HepG2 (cell line): Measurements from ENCODE around the gene SMCHD1. TPM values are rescaled to one million over a fixed set of nuclear protein-coding genes. Genes with fewer than 3 reads are reported as not detected.

Experiments used
- CENPX ChIP-seq: sonication (generic); formaldehyde crosslinking; IDR thresholded peaks from 2 replicates; pipeline ENCODE4 v1.9.0; 2021; ENCODE audit warnings: mild to moderate bottlenecking, missing genetic modification reagents, moderate library complexity
- ERF ChIP-seq: IDR thresholded peaks from 2 replicates; pipeline ENCODE4 v1.6.1; 2018; ENCODE audit warnings: missing biosample characterization, missing genetic modification reagents
- MBNL3 ChIP-seq: fragments of 250-450 bp; sonication (Bioruptor Pico); conservative IDR thresholded peaks from 2 replicates; pipeline ENCODE4 v1.8.0; 2022; ENCODE audit warnings: mild to moderate bottlenecking, inconsistent platforms
- MEF2D ChIP-seq: sonication (generic); formaldehyde crosslinking; IDR thresholded peaks from 2 replicates; pipeline ENCODE4 v1.5.1; 2020; ENCODE audit warnings: mild to moderate bottlenecking, missing genetic modification reagents
- MTF1 ChIP-seq: sonication (generic); formaldehyde crosslinking; IDR thresholded peaks from 2 replicates; pipeline ENCODE4 v1.5.0; 2020; ENCODE audit warnings: missing genetic modification reagents
- MXI1 ChIP-seq: IDR thresholded peaks from 3 replicates; pipeline ENCODE4 v1.6.1; 2012; ENCODE audit warnings: low read depth, low read length, inconsistent platforms, borderline replicate concordance
- NFE2L1 ChIP-seq: sonication (generic); formaldehyde crosslinking; IDR thresholded peaks from 2 replicates; pipeline ENCODE4 v1.4.0; 2020; ENCODE audit warnings: missing genetic modification reagents, mild to moderate bottlenecking, borderline replicate concordance
- SOX13 ChIP-seq, 3 experiments: fragments of 450-650 bp in 1 of 3; sonication (generic) in 1 of 3; formaldehyde crosslinking in 1 of 3; IDR thresholded peaks in 2 of 3; conservative IDR thresholded peaks in 1 of 3; 2 replicates each; pipeline versions ENCODE4 v1.5.0 to v1.6.1; 2016 to 2020; ENCODE audit warnings: antibody characterized with exemption in 1 of 3, mild to moderate bottlenecking in 1 of 3, missing compliant biosample characterization in 1 of 3, missing genetic modification reagents in 1 of 3, moderate library complexity in 1 of 3
- TRIM24 ChIP-seq: sonication (generic); formaldehyde crosslinking; IDR thresholded peaks from 2 replicates; pipeline ENCODE4 v1.8.0; 2022; ENCODE audit warnings: mild to moderate bottlenecking, missing genetic modification reagents
- ZBTB38 ChIP-seq: sonication (generic); formaldehyde crosslinking; IDR thresholded peaks from 2 replicates; pipeline ENCODE4 v1.5.1; 2020; ENCODE audit warnings: mild to moderate bottlenecking, missing genetic modification reagents
- ZBTB7B ChIP-seq: sonication (generic); formaldehyde crosslinking; IDR thresholded peaks from 2 replicates; pipeline ENCODE4 v1.4.0; 2020; ENCODE audit warnings: missing genetic modification reagents
- ZNF329 ChIP-seq: sonication (generic); formaldehyde crosslinking; IDR thresholded peaks from 2 replicates; pipeline ENCODE4 v1.9.0; 2021; ENCODE audit warnings: low read depth, mild to moderate bottlenecking, missing genetic modification reagents
- ZNF333 ChIP-seq: sonication (generic); formaldehyde crosslinking; IDR thresholded peaks from 2 replicates; pipeline ENCODE4 v1.4.0; 2020; ENCODE audit warnings: mild to moderate bottlenecking, missing genetic modification reagents, borderline replicate concordance
- ZNF720 ChIP-seq: sonication (generic); formaldehyde crosslinking; IDR thresholded peaks from 2 replicates; pipeline ENCODE4 v1.4.0; 2020; ENCODE audit warnings: missing genetic modification reagents
- ZNF773 ChIP-seq: sonication (generic); formaldehyde crosslinking; IDR thresholded peaks from 2 replicates; pipeline ENCODE4 v1.4.0; 2020; ENCODE audit warnings: missing genetic modification reagents, borderline replicate concordance
- polyA plus RNA-seq, 8 experiments: library from polyadenylated mRNA; depleted of rRNA in 3 of 8; stranded (reverse) in 7 of 8; unstranded in 1 of 8; fragments of >200 nt; fragmentation: Illumina TruSeq in 4 of 8; extraction: Trizol in 4 of 8; gene quantifications; 2 replicates each; pipeline versions ENCODE4 v1.2.1 to v1.2.3, GENCODE V29; 2011 to 2016; ENCODE audit warnings: low read depth in 4 of 8, missing spikeins in 1 of 8, mixed read lengths in 1 of 8; ENCODE audit not compliant: insufficient read depth in 1 of 8
- total RNA-seq, 5 experiments: library from RNA; depleted of rRNA; stranded (reverse); fragments of >200 nt; fragmentation: Illumina TruSeq; extraction: Trizol; gene quantifications; 2 replicates each; pipeline ENCODE4 v1.2.3, GENCODE V29; 2016; ENCODE audit warnings: low read depth in 1 of 5
- TF ChIP-seq, protein P1 (sequence below): sonication (generic); formaldehyde crosslinking; IDR thresholded peaks from 2 replicates; pipeline ENCODE4 v1.5.0; 2020; ENCODE audit warnings: mild to moderate bottlenecking, missing genetic modification reagents, borderline replicate concordance
- TF ChIP-seq, protein P2 (sequence below): sonication (generic); formaldehyde crosslinking; IDR thresholded peaks from 2 replicates; pipeline ENCODE4 v1.8.0; 2022; ENCODE audit warnings: missing genetic modification reagents, low read depth, mild to moderate bottlenecking, borderline replicate concordance
- TF ChIP-seq, protein P3 (sequence below): sonication (generic); formaldehyde crosslinking; IDR thresholded peaks from 2 replicates; pipeline ENCODE4 v1.5.0; 2020; ENCODE audit warnings: missing genetic modification reagents
- TF ChIP-seq, protein P4 (sequence below): sonication (generic); formaldehyde crosslinking; IDR thresholded peaks from 2 replicates; pipeline ENCODE4 v1.5.1; 2020; ENCODE audit warnings: mild to moderate bottlenecking, missing genetic modification reagents, borderline replicate concordance
- TF ChIP-seq, protein P5 (sequence below): sonication (generic); formaldehyde crosslinking; IDR thresholded peaks from 2 replicates; pipeline ENCODE4 v1.5.0; 2020; ENCODE audit warnings: missing genetic modification reagents, mild to moderate bottlenecking, borderline replicate concordance

The SMCHD1 gene
- total and polyA plus RNA-seq, 2 of the 13 experiments (the other 11 are each of a cell fraction or from before 2014, with no cell fraction given) = 21.4 to 93.6 TPM

DNA sequence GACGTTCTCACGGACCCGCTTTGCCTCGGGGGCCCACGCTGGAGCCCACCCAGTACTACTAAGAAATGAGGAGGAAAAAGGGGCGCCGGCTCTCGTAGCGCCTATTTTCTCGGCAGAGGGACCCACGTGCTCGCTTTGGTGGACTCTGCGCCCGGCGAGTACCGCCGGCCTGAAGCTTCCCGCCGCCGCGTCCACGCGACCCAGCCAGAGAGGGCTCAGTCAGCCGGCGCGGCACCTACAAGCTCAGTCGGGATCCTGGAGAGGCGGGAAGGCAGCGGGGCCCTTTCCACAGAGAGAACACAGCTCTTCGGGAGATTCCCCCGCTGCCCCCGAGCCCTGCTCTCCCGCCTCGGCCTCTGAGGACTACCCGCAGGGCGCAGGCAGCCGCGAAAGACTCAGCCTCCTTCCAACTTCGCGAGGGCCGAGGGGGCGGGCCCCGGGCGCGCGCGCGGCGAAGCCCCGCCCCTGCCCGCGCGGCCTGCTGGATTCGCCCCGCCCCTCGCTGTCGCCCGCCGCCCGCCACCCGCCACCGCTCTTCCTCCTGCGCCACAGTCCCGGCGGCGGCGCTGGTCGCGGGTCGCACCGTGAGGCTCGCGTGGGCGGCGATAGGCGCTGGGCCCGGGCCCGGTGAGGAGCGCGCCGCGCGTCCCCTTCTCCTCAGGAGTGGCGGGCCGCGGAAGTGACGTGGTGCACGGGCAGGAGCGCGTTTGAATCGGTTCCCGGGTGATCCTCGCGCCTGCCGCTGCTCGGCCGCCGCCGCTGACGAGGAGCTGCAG is at the start of gene SMCHD1 (continued):
- no peak for TF ChIP-seq SOX13 (IDR thresholded peaks at IDR 0.05)
- TF ChIP-seq SOX13 (CRISPR knock-in tag; conservative IDR thresholded peaks at IDR 0.05 in 1 of 2, IDR thresholded peaks at IDR 0.05 in 1 of 2) = 0 out of 4 replicates have a peak, but pooled peaks of 1 of the 2 experiments have one; percentile 15
- TF ChIP-seq, protein P1, sequence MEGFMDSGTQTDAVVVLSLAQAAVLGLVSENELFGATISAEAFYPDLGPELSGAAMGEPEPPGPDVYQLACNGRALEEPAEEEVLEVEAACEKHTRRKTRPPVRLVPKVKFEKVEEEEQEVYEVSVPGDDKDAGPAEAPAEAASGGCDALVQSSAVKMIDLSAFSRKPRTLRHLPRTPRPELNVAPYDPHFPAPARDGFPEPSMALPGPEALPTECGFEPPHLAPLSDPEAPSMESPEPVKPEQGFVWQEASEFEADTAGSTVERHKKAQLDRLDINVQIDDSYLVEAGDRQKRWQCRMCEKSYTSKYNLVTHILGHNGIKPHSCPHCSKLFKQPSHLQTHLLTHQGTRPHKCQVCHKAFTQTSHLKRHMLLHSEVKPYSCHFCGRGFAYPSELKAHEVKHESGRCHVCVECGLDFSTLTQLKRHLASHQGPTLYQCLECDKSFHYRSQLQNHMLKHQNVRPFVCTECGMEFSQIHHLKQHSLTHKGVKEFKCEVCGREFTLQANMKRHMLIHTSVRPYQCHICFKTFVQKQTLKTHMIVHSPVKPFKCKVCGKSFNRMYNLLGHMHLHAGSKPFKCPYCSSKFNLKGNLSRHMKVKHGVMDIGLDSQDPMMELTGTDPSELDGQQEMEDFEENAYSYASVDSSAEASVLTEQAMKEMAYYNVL (CRISPR knock-in tag) = no peak; the same call in 1 of the 2 replicates
- no peak for TF ChIP-seq TRIM24
- TF ChIP-seq, protein P2, sequence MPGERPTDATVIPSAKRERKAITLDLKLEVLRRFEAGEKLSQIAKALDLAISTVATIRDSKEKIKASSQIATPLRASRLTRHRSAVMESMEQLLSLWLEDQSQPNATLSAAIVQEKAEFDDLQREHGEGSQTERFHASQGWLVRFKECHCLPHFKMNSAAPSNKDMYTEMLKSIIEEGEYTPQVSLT = no peak
- no peak; the same call in none of the 2 replicates for TF ChIP-seq MEF2D (CRISPR knock-in tag)
- TF ChIP-seq, protein P3, sequence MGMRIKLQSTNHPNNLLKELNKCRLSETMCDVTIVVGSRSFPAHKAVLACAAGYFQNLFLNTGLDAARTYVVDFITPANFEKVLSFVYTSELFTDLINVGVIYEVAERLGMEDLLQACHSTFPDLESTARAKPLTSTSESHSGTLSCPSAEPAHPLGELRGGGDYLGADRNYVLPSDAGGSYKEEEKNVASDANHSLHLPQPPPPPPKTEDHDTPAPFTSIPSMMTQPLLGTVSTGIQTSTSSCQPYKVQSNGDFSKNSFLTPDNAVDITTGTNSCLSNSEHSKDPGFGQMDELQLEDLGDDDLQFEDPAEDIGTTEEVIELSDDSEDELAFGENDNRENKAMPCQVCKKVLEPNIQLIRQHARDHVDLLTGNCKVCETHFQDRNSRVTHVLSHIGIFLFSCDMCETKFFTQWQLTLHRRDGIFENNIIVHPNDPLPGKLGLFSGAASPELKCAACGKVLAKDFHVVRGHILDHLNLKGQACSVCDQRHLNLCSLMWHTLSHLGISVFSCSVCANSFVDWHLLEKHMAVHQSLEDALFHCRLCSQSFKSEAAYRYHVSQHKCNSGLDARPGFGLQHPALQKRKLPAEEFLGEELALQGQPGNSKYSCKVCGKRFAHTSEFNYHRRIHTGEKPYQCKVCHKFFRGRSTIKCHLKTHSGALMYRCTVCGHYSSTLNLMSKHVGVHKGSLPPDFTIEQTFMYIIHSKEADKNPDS (CRISPR knock-in tag) = 0 out of 2 replicates have a peak, but pooled peaks have one; percentile 74
- no peak for TF ChIP-seq NFE2L1 (CRISPR knock-in tag)
- no peak for TF ChIP-seq CENPX (CRISPR knock-in tag)
- TF ChIP-seq ZNF773 (CRISPR knock-in tag) = 0 out of 2 replicates have a peak, but pooled peaks have one; percentile 69
- no peak for TF ChIP-seq MTF1
- TF ChIP-seq, protein P4, sequence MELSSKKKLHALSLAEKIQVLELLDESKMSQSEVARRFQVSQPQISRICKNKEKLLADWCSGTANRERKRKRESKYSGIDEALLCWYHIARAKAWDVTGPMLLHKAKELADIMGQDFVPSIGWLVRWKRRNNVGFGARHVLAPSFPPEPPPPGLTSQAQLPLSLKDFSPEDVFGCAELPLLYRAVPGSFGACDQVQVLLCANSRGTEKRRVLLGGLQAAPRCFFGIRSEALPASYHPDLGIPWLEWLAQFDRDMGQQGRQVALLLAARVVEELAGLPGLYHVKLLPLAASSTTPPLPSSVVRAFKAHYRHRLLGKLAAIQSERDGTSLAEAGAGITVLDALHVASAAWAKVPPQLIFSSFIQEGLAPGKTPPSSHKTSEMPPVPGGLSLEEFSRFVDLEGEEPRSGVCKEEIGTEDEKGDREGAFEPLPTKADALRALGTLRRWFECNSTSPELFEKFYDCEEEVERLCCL = no peak
- TF ChIP-seq ERF (CRISPR knock-in tag) = peak; percentile 65
- TF ChIP-seq, protein P5, sequence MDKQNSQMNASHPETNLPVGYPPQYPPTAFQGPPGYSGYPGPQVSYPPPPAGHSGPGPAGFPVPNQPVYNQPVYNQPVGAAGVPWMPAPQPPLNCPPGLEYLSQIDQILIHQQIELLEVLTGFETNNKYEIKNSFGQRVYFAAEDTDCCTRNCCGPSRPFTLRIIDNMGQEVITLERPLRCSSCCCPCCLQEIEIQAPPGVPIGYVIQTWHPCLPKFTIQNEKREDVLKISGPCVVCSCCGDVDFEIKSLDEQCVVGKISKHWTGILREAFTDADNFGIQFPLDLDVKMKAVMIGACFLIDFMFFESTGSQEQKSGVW (CRISPR knock-in tag) = no peak
- peak; percentile 66; the same call in 2 of the 3 replicates for TF ChIP-seq MXI1
- TF ChIP-seq ZNF329 (CRISPR knock-in tag) = peak; percentile 87; the same call in 1 of the 2 replicates
- TF ChIP-seq MBNL3 (CRISPR knock-in tag) = no peak
- peak; percentile 86; the same call in 1 of the 2 replicates for TF ChIP-seq ZNF333 (CRISPR knock-in tag)
- peak; percentile 87 for TF ChIP-seq ZBTB7B (CRISPR knock-in tag)
- no peak for TF ChIP-seq ZNF720 (CRISPR knock-in tag)
- no peak for TF ChIP-seq ZBTB38
